HG02763 (cell line): Measurements from ENCODE around the gene DNAH3.
"Not testable (repeated sequence)": the region's sequence is repeated elsewhere in the genome, so short reads cannot be mapped to it uniquely, and the experiment has no call there.

Experiments used
- ATAC-seq: cut with Tn5 transposase; IDR thresholded peaks from one replicate; pipeline ENCODE4 v1.9.1; 2021; ENCODE audit warnings: mild to moderate bottlenecking, moderate library complexity; ENCODE audit not compliant: unreplicated experiment

The DNAH3 gene

GRCh38 chr16:21023509-21024202 lies 127.0 kb downstream of the DNAH3 start:
- ATAC-seq, result no peak

- ATAC-seq, result no peak
Observed at GRCh38 chr16:21021316-21021715, 129.3 kb downstream of the DNAH3 start.

DNA sequence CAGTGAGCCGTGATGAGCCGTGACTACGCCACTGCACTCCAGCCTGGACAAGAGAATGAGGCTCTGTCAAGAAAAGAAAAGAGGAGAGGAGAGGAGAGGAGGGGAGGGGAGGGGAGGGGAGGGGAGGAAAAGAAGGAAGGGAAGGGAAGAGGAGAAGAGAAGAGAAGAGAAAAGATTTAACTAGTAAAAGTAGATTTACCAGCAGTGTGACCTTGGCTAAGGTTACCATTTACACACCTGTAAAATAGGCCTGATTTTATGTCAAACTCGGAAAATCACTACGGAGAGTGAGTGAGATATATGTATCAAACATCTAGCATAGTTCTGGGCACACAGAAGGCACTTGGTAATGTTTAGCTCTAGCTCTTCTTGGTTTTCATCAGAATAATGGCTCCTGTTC lies 140.8 kb downstream of the DNAH3 start:
- ATAC-seq, result no peak

- no peak for ATAC-seq
Observed at GRCh38 chr16:21005008-21005407, 145.6 kb downstream of the DNAH3 start.

DNA sequence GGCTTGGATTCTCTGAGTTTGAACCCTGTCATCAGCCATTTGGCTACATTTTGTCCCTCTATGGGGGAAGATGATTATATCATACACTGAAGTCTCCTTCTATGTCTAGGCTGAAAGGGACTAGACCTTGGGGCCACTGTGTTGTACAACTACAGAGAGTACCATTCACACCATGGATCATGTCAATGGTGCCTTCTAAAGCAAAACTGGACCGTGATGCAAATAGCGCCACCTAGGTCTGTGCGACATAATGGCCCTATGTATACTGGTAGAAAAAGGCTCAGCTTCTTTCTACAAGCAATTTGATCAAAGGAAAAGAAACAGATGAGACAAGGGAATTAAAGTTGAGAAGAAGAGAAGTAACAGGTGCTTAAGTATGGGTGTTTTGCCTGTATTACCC lies 149.4 kb downstream of the DNAH3 start:
- no peak for ATAC-seq

- no peak for ATAC-seq
Observed at GRCh38 chr16:20997147-20997546, 153.5 kb downstream of the DNAH3 start.

DNA sequence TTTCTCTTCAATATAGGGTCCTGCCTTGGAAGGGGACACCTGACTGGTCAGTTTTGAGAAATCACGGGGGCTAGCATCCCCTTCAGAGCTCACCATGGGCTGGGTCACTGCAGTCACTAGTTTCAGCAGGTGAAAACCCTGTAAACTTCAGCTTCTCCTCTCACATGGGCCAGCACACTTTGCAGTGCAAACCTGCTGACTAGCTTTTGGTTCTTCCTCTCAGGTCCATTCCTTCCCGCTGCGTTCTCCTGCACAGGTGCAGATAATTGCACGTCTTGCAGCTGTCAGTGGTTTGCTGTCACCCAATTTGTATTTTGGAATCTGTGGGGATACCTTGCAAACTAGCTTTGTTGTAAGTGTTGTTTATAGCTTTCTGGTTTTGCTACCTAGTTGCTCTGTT lies 154.9 kb downstream of the DNAH3 start:
- no peak for ATAC-seq

DNA sequence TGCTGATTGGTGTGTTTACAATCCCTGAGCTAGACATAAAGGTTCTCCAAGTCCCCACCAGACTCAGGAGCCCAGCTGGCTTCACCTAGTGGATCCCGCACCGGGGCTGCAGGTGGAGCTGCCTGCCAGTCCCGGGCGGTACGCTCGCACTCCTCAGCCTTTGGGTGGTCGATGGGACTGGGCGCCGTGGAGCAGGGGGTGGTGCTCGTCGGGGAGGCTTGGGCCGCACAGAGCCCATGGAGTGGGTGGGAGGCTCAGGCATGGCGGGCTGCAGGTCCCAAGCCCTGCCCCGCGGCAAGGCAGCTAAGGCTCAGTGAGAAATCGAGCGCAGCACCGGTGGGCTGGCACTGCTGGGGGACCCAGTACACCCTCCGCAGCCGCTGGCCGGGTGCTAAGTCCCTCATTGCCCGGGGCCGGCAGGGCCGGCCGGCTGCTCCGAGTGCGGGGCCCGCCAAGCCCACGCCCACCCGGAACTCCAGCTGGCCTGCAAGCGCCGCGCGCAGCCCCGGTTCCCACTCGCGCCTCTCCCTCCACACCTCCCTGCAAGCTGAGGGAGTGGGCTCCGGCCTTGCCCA lies 161.1 kb downstream of the DNAH3 start:
- ATAC-seq, result not testable (repeated sequence)

DNA sequence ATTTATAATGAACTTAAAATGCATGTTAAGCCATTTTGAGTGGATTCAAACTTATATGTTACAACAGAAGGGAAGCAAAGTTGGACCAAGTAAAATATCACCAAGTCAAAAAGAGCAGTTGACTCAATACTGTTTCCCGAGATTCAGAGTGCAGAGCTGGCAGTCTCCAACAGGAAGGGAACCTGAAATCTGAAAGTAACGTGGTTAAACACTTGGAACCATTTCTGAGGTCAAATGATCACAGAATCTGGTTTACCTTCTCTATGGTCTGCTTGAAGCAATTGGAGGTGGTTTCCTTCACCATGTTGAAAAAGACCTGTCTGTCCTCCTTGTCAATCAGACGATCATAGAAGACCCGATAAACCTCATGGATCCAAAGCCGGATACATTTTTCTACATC lies 163.6 kb downstream of the DNAH3 start:
- no peak for ATAC-seq

DNA sequence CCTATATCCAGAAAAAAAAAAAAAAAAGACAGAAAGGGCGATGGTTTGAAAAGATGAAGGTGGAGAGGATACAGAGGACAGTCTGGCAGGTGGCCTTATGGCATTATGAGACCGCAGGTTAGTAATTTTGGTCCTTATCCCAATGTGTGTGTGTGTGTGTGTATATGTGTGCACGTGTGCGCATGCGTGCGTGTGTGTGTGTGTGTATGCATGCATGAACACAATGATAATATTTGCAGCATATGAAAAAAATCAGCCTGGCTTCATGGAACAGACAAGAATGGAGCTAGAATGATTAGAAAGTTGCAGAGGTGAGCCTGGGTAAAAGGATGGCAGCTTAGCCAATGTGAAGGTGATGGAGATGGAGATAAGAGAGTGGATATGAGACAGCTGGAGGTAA lies 166.6 kb downstream of the DNAH3 start:
- no peak for ATAC-seq

DNA sequence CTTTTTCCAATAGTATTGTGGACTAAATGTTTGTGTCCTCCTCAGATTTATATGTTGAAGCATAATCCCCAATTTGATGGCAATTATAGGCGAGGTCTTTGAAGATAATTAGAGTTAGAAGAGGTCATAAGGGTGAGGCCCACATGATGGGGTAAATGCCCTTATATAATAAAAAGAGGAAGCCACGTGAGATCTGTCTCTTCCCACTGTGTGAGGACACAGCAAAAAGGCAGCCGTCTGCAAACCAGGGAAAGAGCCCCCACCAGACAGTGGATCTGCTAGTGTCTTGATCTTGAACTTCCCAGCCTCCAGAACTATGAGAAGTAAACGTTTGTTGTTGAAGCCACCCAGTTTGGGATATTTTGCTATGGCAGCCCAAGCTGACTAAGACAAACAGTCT lies 174.1 kb downstream of the DNAH3 start:
- ATAC-seq, result no peak

DNA sequence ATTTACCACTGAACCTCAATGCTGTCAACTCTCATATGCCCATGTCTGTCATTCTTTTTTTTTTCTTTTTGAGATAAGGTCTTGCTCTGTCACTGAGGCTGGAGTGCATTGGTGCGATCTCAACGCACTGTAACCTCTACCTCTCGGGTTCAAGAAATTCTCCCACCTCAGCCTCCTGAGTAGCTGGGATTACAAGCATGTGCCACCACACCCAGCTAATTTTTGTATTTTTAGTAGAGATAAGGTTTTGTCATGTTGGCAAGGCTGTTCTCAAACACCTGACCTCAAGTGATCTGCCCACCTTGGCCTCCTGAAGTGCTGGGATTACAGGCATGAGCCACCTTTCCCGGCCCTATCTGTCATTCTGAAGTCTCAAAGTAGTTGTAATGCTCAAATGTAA lies 177.4 kb downstream of the DNAH3 start:
- ATAC-seq, result not testable (repeated sequence)

DNA sequence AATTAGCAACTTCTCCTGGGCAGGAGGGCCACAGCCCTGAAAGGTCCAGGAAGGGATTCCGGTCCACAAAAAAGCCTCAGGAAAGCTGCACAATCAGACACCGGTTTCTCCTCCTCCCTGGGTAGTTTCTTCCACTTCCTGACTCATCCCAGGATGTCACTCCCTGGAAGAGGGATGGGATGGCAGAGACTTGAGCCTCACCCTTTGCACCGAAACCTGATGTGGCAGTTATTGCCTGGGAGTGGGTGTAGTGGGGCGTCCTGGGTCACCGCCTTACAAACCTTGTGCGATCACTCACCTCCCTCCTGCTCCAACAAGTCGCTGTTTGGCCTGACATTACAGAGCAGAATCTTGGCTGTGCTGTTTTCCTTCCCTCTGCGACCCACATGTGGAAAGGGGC lies 179.2 kb downstream of the DNAH3 start:
- ATAC-seq, result no peak

- ATAC-seq, result no peak
Observed at GRCh38 chr16:20969386-20969785, 181.3 kb downstream of the DNAH3 start.

DNA sequence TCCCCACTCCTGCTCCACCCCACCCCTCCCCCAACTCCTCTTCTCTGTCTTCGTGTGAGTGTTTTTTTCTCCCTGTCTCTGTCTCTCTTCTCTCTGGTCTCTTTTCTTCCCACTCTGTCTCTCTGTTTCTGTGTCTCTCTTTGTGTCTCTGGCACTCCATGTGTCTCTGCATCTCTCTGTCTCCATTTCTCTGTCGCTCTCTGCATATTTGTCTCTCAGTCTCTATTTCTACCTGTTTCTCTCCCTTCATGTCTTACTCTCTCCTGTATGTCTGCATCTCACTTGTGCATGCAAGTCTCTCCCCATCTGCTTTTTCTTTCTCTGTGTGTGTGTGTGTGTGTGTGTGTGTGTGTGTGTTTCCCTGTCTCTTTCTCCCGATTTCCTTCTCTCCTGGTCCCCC lies 181.9 kb downstream of the DNAH3 start:
- no peak for ATAC-seq

GRCh38 chr16:20960899-20961298 lies 189.7 kb downstream of the DNAH3 start:
- ATAC-seq, result no peak

GRCh38 chr16:20957153-20957552 lies 193.5 kb downstream of the DNAH3 start:
- ATAC-seq, result no peak

GRCh38 chr16:20956319-20956718 lies 194.3 kb downstream of the DNAH3 start:
- ATAC-seq, result no peak

DNA sequence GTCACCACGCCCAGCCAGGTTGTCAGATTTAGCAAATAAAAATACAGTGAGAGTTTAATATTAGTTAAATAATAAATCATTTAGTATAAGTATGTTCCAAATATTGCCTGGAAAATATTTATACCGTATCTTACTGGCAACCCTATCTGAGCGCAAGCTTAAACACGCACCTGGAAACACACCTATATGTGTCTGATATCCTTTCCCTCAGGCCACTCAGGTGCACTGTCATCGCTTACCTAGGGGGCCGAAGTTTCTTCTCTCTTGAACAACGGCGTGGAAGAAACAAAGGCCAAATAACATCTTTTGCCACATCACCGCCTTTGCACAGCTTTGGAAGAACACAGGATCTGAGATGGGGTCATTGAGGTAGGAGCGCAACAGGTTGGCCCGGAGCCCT lies 196.1 kb downstream of the DNAH3 start:
- no peak for ATAC-seq

- ATAC-seq, result no peak
Observed at GRCh38 chr16:20952139-20952920, 198.3 kb downstream of the DNAH3 start.

DNA sequence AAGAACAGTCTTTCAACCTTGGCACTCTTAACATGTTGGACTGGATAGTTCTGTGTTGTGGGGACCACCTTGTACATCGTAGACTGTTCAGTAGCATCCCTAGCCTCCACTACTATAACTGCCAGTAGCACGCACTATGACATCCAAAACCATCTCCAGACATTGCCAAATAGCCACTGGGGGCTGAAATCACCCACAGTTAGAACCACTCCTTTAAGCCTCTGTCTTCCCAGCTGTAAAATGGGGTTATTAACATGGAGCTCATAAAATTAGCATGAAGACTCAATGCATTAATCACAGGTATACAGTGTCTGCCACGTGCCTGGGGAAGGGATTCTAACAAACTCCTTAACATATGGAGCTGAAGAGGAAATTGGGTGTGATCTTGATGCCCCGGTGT lies 200.4 kb downstream of the DNAH3 start:
- no peak for ATAC-seq

DNA sequence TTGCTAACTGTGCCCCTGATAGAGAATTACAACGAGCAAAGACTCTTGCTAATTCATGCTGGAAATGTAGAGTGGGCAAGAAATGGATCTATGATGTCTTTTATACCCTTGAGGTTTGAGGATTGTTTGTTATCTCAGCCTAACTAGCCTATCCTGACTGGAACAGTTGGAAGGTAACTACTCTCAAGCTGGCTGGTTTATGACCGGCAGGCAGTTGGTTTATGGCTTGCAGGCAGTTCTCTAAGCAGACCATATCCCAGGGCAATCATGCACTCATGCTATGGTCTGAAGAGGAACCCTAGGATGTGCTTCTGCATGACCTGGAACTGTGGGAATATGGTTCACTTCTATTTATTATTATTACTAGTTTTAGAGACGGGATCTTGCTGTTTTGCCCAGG lies 201.0 kb downstream of the DNAH3 start:
- ATAC-seq, result no peak
